Epithelial cell of esophagus (primary cell): ENCODE measurements around the gene TTLL1.
"Not testable (repeated sequence)": the region's sequence is repeated elsewhere in the genome, so short reads cannot be mapped to it uniquely, and the experiment has no call there.

ENCODE experiments used
- DNase-seq: peaks from one replicate; pipeline ENCODE4 v3.0.0; 2010; ENCODE audit warnings: low read depth
- H3K4me3 ChIP-seq: 2 replicates; pipeline ENCODE4 v1.5.1; 2011; ENCODE audit warnings: mild to moderate bottlenecking, low read length, control low read depth
- CTCF ChIP-seq: IDR thresholded peaks from 2 replicates; pipeline ENCODE4 v1.5.1; 2011; ENCODE audit warnings: low read depth, mild to moderate bottlenecking, low read length, control low read depth, inconsistent platforms; ENCODE audit not compliant: insufficient read depth; ENCODE audit errors: missing control alignments

The TTLL1 gene

GRCh38 chr22:43001271-43002201, 87.7 kb downstream of the TTLL1 start:
- DNase-seq: no peak
- H3K4me3 ChIP-seq: no peak overlapping the region
- no peak for TF ChIP-seq CTCF

- DNase-seq: peak; percentile 50
- H3K4me3 ChIP-seq: no peak overlapping the region
- no peak for TF ChIP-seq CTCF
These were observed 88.6 kb downstream of the TTLL1 start for GRCh38 chr22:43000441-43001175.

- no peak for TF ChIP-seq CTCF
- H3K4me3 ChIP-seq: no peak overlapping the region
- DNase-seq: no peak
These were observed 91.6 kb downstream of the TTLL1 start for GRCh38 chr22:42997582-42998090.

GRCh38 chr22:42996646-42997365, 92.4 kb downstream of the TTLL1 start:
- H3K4me3 ChIP-seq: no peak overlapping the region
- no peak for DNase-seq
- TF ChIP-seq CTCF: no peak

- DNase-seq, H3K4me3 ChIP-seq: not testable (repeated sequence)
These were observed 93.5 kb downstream of the TTLL1 start for GRCh38 chr22:42995654-42996053.

- TF ChIP-seq CTCF: no peak
- peak overlapping the region; percentile 10 for H3K4me3 ChIP-seq
- DNase-seq: peak; percentile 96
These were observed 94.2 kb downstream of the TTLL1 start for GRCh38 chr22:42994917-42995562.
